M059J (cell line): ENCODE results near the gene NCOA1. TPM values are rescaled to one million over a fixed set of nuclear protein-coding genes. Genes with fewer than 3 reads are reported as not detected.
"Not testable (repeated sequence)": the region's sequence is repeated elsewhere in the genome, so short reads cannot be mapped to it uniquely, and the experiment has no call there.

Experiments
- DNase-seq: peaks from one replicate; pipeline ENCODE4 v3.0.0-alpha.2; 2012; ENCODE audit warnings: low read depth
- total RNA-seq: library from RNA; depleted of rRNA; stranded (reverse); fragments of >200 nt; shearing (Covaris generic); gene quantifications from 2 replicates; pipeline ENCODE4 v1.2.3, GENCODE V29; 2014

NCOA1 gene
- total RNA-seq, 1 experiment from 2014 or later = 13.7 TPM

- DNase-seq = no peak
Observed at GRCh38 chr2:24577481-24577880, 86.4 kb downstream of the NCOA1 start.

GRCh38 chr2:24579053-24579803, 88.2 kb downstream of the NCOA1 start:
- DNase-seq = no peak

- DNase-seq = no peak
Observed at GRCh38 chr2:24580561-24580960, 89.5 kb downstream of the NCOA1 start.

GRCh38 chr2:24581971-24582370, 90.9 kb downstream of the NCOA1 start:
- not testable (repeated sequence) for DNase-seq

GRCh38 chr2:24586955-24587354, 95.9 kb downstream of the NCOA1 start:
- DNase-seq = no peak

GRCh38 chr2:24588294-24588693, 97.2 kb downstream of the NCOA1 start:
- no peak for DNase-seq

- no peak for DNase-seq
Observed at GRCh38 chr2:24592441-24593100, 101.5 kb downstream of the NCOA1 start.

- no peak for DNase-seq
Observed at GRCh38 chr2:24594283-24594682, 103.2 kb downstream of the NCOA1 start.

GRCh38 chr2:24597181-24597870, 106.3 kb downstream of the NCOA1 start:
- no peak for DNase-seq

GRCh38 chr2:24600140-24600539, 109.1 kb downstream of the NCOA1 start:
- DNase-seq = not testable (repeated sequence)

- DNase-seq = no peak
Observed at GRCh38 chr2:24611631-24612030, 120.6 kb downstream of the NCOA1 start.

- DNase-seq = peak; percentile 54
Observed at GRCh38 chr2:24613154-24613814, 122.2 kb downstream of the NCOA1 start.

GRCh38 chr2:24616616-24617015, 125.6 kb downstream of the NCOA1 start:
- no peak for DNase-seq

- DNase-seq = no peak
Observed at GRCh38 chr2:24617424-24617823, 126.4 kb downstream of the NCOA1 start.

- no peak for DNase-seq
Observed at GRCh38 chr2:24618144-24618543, 127.1 kb downstream of the NCOA1 start.

GRCh38 chr2:24618680-24619079, 127.6 kb downstream of the NCOA1 start:
- no peak for DNase-seq

- DNase-seq = no peak
Observed at GRCh38 chr2:24620936-24621335, 129.9 kb downstream of the NCOA1 start.

GRCh38 chr2:24621779-24622538, 130.9 kb downstream of the NCOA1 start:
- no peak for DNase-seq

- no peak for DNase-seq
Observed at GRCh38 chr2:24623535-24623934, 132.5 kb downstream of the NCOA1 start.

- DNase-seq = no peak
Observed at GRCh38 chr2:24625728-24626127, 134.7 kb downstream of the NCOA1 start.

GRCh38 chr2:24626131-24626530, 135.1 kb downstream of the NCOA1 start:
- DNase-seq = no peak
